Liver (tissue), 9 donors: ENCODE measurements around the gene PRIM2. TPM values are rescaled to one million over a fixed set of nuclear protein-coding genes. Genes with fewer than 3 reads are reported as not detected.
"Not testable (repeated sequence)": the region's sequence is repeated elsewhere in the genome, so short reads cannot be mapped to it uniquely, and the experiment has no call there.

ENCODE experiments used
- DNase-seq: peaks from one replicate; pipeline ENCODE4 v3.0.0-alpha.2; 2017; ENCODE audit warnings: low spot score
- H3K27ac ChIP-seq, 2 donors: one replicate each; pipeline ENCODE4 v1.7.0; 2013; ENCODE audit warnings: inconsistent platforms in 2 of 2, low read length in 2 of 2, control low read depth in 1 of 2, low read depth in 1 of 2, mild to moderate bottlenecking in 1 of 2
- H3K27me3 ChIP-seq, 4 donors: one replicate each; pipeline versions ENCODE4 v1.6.1 to v1.7.0; 2013; ENCODE audit warnings: low read length in 3 of 4, inconsistent platforms in 1 of 4, mild to moderate bottlenecking in 1 of 4, moderate library complexity in 1 of 4; ENCODE audit not compliant: control insufficient read depth in 4 of 4, insufficient read depth in 4 of 4
- H3K36me3 ChIP-seq, 4 donors: one replicate each; pipeline versions ENCODE4 v1.6.1 to v1.7.0; 2013; ENCODE audit warnings: low read length in 3 of 4, mild to moderate bottlenecking in 3 of 4, low read depth in 1 of 4, moderate library complexity in 1 of 4; ENCODE audit not compliant: control insufficient read depth in 4 of 4, insufficient read depth in 3 of 4
- H3K4me1 ChIP-seq, 4 donors: one replicate each; pipeline versions ENCODE4 v1.6.1 to v1.7.0; 2013; ENCODE audit warnings: low read length in 3 of 4, mild to moderate bottlenecking in 3 of 4, moderate library complexity in 1 of 4; ENCODE audit not compliant: control insufficient read depth in 4 of 4, insufficient read depth in 4 of 4
- H3K4me3 ChIP-seq, 3 donors: one replicate each; pipeline versions ENCODE4 v1.6.1 to v1.7.0; 2013; ENCODE audit warnings: low read length in 3 of 3, control low read depth in 1 of 3, low read depth in 1 of 3, mild to moderate bottlenecking in 1 of 3
- H3K9ac ChIP-seq, 2 donors: one replicate each; pipeline ENCODE4 v1.7.0; 2013; ENCODE audit warnings: low read length in 2 of 2, mild to moderate bottlenecking in 2 of 2, moderate library complexity in 2 of 2, control low read depth in 1 of 2, low read depth in 1 of 2
- H3K9me3 ChIP-seq, 4 donors: one replicate each; pipeline versions ENCODE4 v1.6.1 to v1.7.0; 2013; ENCODE audit warnings: low read length in 3 of 4; ENCODE audit not compliant: control insufficient read depth in 4 of 4
- ATF3 ChIP-seq: IDR thresholded peaks from 2 replicates; pipeline ENCODE4 v1.6.1; 2016; ENCODE audit warnings: antibody characterized with exemption
- EGR1 ChIP-seq, 2 donors: IDR thresholded peaks; 2 replicates each; pipeline ENCODE4 v1.6.1; 2016 to 2018; ENCODE audit warnings: antibody characterized with exemption in 2 of 2, low read depth in 2 of 2
- FOXA1 ChIP-seq: IDR thresholded peaks from 2 replicates; pipeline ENCODE4 v1.6.1; 2016; ENCODE audit warnings: antibody characterized with exemption
- GABPA ChIP-seq, 2 donors: IDR thresholded peaks in 1 of 2; conservative IDR thresholded peaks in 1 of 2; 2 replicates each; pipeline ENCODE4 v1.6.1; 2016; ENCODE audit warnings: antibody characterized with exemption in 2 of 2, mild to moderate bottlenecking in 1 of 2, moderate library complexity in 1 of 2
- HNF4A ChIP-seq, 2 donors: conservative IDR thresholded peaks; 2 replicates each; pipeline ENCODE4 v1.6.1; 2016; ENCODE audit warnings: antibody characterized with exemption in 2 of 2, mild to moderate bottlenecking in 2 of 2
- NR2F2 ChIP-seq: IDR thresholded peaks from 2 replicates; pipeline ENCODE4 v1.6.1; 2016; ENCODE audit warnings: antibody characterized with exemption
- RXRA ChIP-seq, 2 donors: IDR thresholded peaks; 2 replicates each; pipeline ENCODE4 v1.6.1; 2017 to 2018; ENCODE audit warnings: antibody characterized with exemption in 2 of 2, mild to moderate bottlenecking in 1 of 2
- SP1 ChIP-seq: IDR thresholded peaks from 2 replicates; pipeline ENCODE4 v1.6.1; 2018; ENCODE audit warnings: antibody characterized with exemption, mild to moderate bottlenecking
- TAF1 ChIP-seq: conservative IDR thresholded peaks from 2 replicates; pipeline ENCODE4 v1.6.1; 2016; ENCODE audit warnings: antibody characterized with exemption, mild to moderate bottlenecking
- YY1 ChIP-seq: IDR thresholded peaks from 2 replicates; pipeline ENCODE4 v1.6.1; 2016; ENCODE audit warnings: antibody characterized with exemption, mild to moderate bottlenecking
- ZBTB33 ChIP-seq: IDR thresholded peaks from 2 replicates; pipeline ENCODE4 v1.6.1; 2016; ENCODE audit warnings: antibody characterized with exemption
- WGBS: extraction: QIAGEN DNeasy Blood & Tissue Kit; methylation state at CpG from one replicate; pipeline ENCODE4 v1.1.7; 2013; 5-methylcytosine and 5-hydroxymethylcytosine counted together
- polyA plus RNA-seq, 2 donors: library from polyadenylated mRNA; stranded (reverse) in 1 of 2; unstranded in 1 of 2; fragments of 200-250 nt in 1 of 2; fragments of >200 nt in 1 of 2; fragmentation: Nextera tagmentation in 1 of 2; extraction: Ambion mirVana in 1 of 2; gene quantifications; one replicate each; pipeline versions ENCODE4 v1.2.1 to v1.2.3, GENCODE V29; 2013 to 2015
- total RNA-seq, 2 donors: library from RNA; depleted of rRNA; stranded (reverse); fragments of >200 nt; gene quantifications; one replicate each; pipeline ENCODE4 v1.2.3, GENCODE V29; 2014
- TF ChIP-seq, protein P1 (sequence below): fragments of 150-350 bp; IDR thresholded peaks from 2 replicates; pipeline ENCODE4 v1.5.1; 2017; ENCODE audit warnings: improper control_type of control experiment, low read depth, low read length; ENCODE audit not compliant: missing input control
- TF ChIP-seq, protein P2 (sequence below): IDR thresholded peaks from 2 replicates; pipeline ENCODE4 v1.6.1; 2016; ENCODE audit warnings: antibody characterized with exemption
- TF ChIP-seq, protein P3 (sequence below): IDR thresholded peaks from 2 replicates; pipeline ENCODE4 v1.6.1; 2016; ENCODE audit warnings: antibody characterized with exemption, mild to moderate bottlenecking
- donor health status: healthy.
- donor health status: healthy.
- donor health status: healthy.
- donor health status: healthy.
- donor health status: healthy.

Gene PRIM2
- total and polyA plus RNA-seq, 4 donors, result 1.6 to 13.0 (median 3.5) TPM

DNA sequence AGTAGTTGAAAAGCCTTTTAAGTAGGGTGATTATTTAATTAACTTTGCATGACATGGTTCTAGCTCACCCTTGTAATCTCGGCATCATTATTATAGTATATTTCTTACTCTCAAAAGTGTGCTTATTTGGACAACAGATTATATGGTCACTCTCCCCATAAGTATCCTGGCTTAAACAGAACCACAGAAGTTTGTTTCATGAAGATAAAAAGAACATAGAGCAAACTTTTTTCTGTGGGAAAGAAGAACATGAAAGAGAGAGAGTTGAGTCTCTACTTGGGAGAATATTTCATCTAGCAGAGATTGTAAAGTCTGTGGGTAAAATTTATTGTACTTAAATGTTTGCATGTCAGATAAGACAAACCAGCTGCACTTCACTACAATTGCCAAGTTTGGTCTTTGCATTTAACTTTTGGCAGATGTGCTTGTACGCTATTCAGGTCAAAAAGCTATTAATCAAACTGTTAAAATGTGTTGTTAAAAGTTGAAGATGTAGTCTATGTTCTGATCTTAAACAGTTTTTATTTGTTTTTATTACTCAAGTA is 33.4 kb upstream of the PRIM2 start:
- H3K27me3 ChIP-seq, result peaks cover 0 to 4% (median 0%) of the 10 kb centered on the region in 4 donors
- 73% methylated on average over 2 of the region's 2 CpGs for WGBS
- no peaks in the 10 kb centered on the region for H3K36me3 ChIP-seq
- no peaks in the 10 kb centered on the region for H3K9me3 ChIP-seq
- TF ChIP-seq ATF3 (no peak), YY1 (no peak), EGR1 (IDR thresholded peaks at IDR 0.05; ENCODE audit: low read depth in 2 of 2) (no peak)
- TF ChIP-seq, protein P1, sequence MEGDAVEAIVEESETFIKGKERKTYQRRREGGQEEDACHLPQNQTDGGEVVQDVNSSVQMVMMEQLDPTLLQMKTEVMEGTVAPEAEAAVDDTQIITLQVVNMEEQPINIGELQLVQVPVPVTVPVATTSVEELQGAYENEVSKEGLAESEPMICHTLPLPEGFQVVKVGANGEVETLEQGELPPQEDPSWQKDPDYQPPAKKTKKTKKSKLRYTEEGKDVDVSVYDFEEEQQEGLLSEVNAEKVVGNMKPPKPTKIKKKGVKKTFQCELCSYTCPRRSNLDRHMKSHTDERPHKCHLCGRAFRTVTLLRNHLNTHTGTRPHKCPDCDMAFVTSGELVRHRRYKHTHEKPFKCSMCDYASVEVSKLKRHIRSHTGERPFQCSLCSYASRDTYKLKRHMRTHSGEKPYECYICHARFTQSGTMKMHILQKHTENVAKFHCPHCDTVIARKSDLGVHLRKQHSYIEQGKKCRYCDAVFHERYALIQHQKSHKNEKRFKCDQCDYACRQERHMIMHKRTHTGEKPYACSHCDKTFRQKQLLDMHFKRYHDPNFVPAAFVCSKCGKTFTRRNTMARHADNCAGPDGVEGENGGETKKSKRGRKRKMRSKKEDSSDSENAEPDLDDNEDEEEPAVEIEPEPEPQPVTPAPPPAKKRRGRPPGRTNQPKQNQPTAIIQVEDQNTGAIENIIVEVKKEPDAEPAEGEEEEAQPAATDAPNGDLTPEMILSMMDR, result no peak
- TF ChIP-seq, protein P2, sequence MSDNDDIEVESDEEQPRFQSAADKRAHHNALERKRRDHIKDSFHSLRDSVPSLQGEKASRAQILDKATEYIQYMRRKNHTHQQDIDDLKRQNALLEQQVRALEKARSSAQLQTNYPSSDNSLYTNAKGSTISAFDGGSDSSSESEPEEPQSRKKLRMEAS, result no peak
- H3K27ac ChIP-seq, result no peak overlapping the region
- no peak for DNase-seq
- H3K4me3 ChIP-seq, result no peak overlapping the region
- no peak overlapping the region for H3K9ac ChIP-seq
- no peaks in the 10 kb centered on the region for H3K4me1 ChIP-seq

DNA sequence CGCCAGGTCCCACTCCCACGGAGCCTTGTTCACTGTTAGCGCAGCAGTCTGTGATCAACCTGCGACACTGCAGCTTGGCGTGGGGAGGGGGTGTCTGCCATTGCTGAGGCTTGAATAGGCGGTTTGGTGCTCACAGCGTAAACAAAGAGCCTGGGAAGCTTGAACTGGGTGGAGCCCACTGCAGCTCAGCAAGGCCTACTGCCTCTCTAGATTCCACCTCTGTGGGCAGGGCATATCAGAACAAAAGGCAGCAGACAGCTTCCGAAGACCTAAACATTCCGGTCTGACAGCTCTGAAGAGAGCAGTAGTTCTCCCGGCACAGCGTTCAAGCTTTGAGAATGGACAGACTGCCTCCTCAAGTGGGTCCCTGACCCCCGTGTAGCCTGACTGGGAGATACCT is 29.3 kb upstream of the PRIM2 start:
- DNase-seq, H3K4me1 ChIP-seq, H3K9me3 ChIP-seq: not testable (repeated sequence)

GRCh38 chr6:57293472-57293871 is 24.0 kb upstream of the PRIM2 start:
- H3K9ac ChIP-seq, H3K36me3 ChIP-seq, H3K4me3 ChIP-seq, DNase-seq, H3K27me3 ChIP-seq, H3K4me1 ChIP-seq, H3K9me3 ChIP-seq, H3K27ac ChIP-seq: not testable (repeated sequence)
- 72% methylated on average over 1 of the region's 1 CpG for WGBS

More for the DNA sequence above, 29.3 kb upstream of the PRIM2 start:
- H3K36me3 ChIP-seq, H3K9ac ChIP-seq, H3K27me3 ChIP-seq, H3K4me3 ChIP-seq, H3K27ac ChIP-seq: not testable (repeated sequence)
- 69% methylated on average over 12 of the region's 12 CpGs for WGBS

- Histone ChIP-seq H3K27me3 (no peaks in the 10 kb centered on the region), H3K9ac (no peak overlapping the region), H3K4me3 (no peak overlapping the region), H3K4me1 (no peaks in the 10 kb centered on the region), H3K27ac (no peak overlapping the region), H3K36me3 (no peaks in the 10 kb centered on the region), H3K9me3 (no peaks in the 10 kb centered on the region)
- WGBS, result 80% methylated on average over 6 of the region's 6 CpGs
- no peak for DNase-seq
- TF ChIP-seq SP1, result no peak
- TF ChIP-seq, protein P3, sequence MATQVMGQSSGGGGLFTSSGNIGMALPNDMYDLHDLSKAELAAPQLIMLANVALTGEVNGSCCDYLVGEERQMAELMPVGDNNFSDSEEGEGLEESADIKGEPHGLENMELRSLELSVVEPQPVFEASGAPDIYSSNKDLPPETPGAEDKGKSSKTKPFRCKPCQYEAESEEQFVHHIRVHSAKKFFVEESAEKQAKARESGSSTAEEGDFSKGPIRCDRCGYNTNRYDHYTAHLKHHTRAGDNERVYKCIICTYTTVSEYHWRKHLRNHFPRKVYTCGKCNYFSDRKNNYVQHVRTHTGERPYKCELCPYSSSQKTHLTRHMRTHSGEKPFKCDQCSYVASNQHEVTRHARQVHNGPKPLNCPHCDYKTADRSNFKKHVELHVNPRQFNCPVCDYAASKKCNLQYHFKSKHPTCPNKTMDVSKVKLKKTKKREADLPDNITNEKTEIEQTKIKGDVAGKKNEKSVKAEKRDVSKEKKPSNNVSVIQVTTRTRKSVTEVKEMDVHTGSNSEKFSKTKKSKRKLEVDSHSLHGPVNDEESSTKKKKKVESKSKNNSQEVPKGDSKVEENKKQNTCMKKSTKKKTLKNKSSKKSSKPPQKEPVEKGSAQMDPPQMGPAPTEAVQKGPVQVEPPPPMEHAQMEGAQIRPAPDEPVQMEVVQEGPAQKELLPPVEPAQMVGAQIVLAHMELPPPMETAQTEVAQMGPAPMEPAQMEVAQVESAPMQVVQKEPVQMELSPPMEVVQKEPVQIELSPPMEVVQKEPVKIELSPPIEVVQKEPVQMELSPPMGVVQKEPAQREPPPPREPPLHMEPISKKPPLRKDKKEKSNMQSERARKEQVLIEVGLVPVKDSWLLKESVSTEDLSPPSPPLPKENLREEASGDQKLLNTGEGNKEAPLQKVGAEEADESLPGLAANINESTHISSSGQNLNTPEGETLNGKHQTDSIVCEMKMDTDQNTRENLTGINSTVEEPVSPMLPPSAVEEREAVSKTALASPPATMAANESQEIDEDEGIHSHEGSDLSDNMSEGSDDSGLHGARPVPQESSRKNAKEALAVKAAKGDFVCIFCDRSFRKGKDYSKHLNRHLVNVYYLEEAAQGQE, result no peak
- no peak for TF ChIP-seq RXRA (IDR thresholded peaks at IDR 0.05)
- no peak for TF ChIP-seq GABPA (IDR thresholded peaks at IDR 0.05 in 1 of 2, conservative IDR thresholded peaks at IDR 0.05 in 1 of 2)
- no peak for TF ChIP-seq EGR1 (IDR thresholded peaks at IDR 0.05; ENCODE audit: low read depth in 2 of 2)
- no peak for TF ChIP-seq FOXA1
- TF ChIP-seq, protein P2, result no peak
- TF ChIP-seq NR2F2, result no peak
- TF ChIP-seq ZBTB33, result no peak
- no peak for TF ChIP-seq TAF1
- no peak for TF ChIP-seq HNF4A (conservative IDR thresholded peaks at IDR 0.05)
These were observed 22.5 kb upstream of the PRIM2 start for GRCh38 chr6:57294862-57295445.
